Mesendoderm (in vitro differentiated cells): Measurements from ENCODE around the gene MCF2L.

Source experiments
- DNase-seq: peaks from one replicate; pipeline ENCODE4 v3.0.0; 2013
- H2AK5ac ChIP-seq: 2 replicates; pipeline ENCODE4 v1.6.1; 2013; ENCODE audit warnings: low read length, inconsistent platforms
- H2BK120ac ChIP-seq: 2 replicates; pipeline ENCODE4 v1.6.1; 2013; ENCODE audit warnings: low read depth, mild to moderate bottlenecking, low read length, moderate library complexity, mixed read lengths
- H2BK15ac ChIP-seq: replicated peaks from 2 replicates; pipeline ENCODE4 v1.6.1; 2013; ENCODE audit warnings: low read depth, mild to moderate bottlenecking, moderate library complexity
- H2BK5ac ChIP-seq: 2 replicates; pipeline ENCODE4 v1.6.1; 2013; ENCODE audit warnings: low read length, inconsistent platforms
- H3K18ac ChIP-seq: 2 replicates; pipeline ENCODE4 v1.6.1; 2013; ENCODE audit warnings: mild to moderate bottlenecking, low read length, mixed read lengths
- H3K23ac ChIP-seq: one replicate; pipeline ENCODE4 v1.6.1; 2013; ENCODE audit warnings: low read length
- H3K27ac ChIP-seq: 2 replicates; pipeline ENCODE4 v1.5.1; 2013; ENCODE audit warnings: low read depth, mild to moderate bottlenecking, inconsistent platforms, low read length, moderate library complexity
- H3K27me3 ChIP-seq: 2 replicates; pipeline ENCODE4 v1.6.1; 2013; ENCODE audit warnings: low read length, control low read depth, mild to moderate bottlenecking, inconsistent platforms; ENCODE audit not compliant: insufficient read depth, poor library complexity
- H3K36me3 ChIP-seq: 2 replicates; pipeline ENCODE4 v1.6.1; 2013; ENCODE audit warnings: low read length, inconsistent platforms; ENCODE audit not compliant: control insufficient read depth, insufficient read depth
- H3K4ac ChIP-seq: one replicate; pipeline ENCODE4 v1.6.1; 2013; ENCODE audit warnings: low read depth, mild to moderate bottlenecking, low read length, moderate library complexity
- H3K4me1 ChIP-seq: 2 replicates; pipeline ENCODE4 v1.6.1; 2013; ENCODE audit warnings: low read depth, low read length, inconsistent platforms; ENCODE audit not compliant: control insufficient read depth
- H3K4me2 ChIP-seq: 2 replicates; pipeline ENCODE4 v1.6.1; 2013; ENCODE audit warnings: low read length
- H3K4me3 ChIP-seq: 2 replicates; pipeline ENCODE4 v1.5.1; 2013; ENCODE audit warnings: mild to moderate bottlenecking, low read length
- H3K56ac ChIP-seq: one replicate; pipeline ENCODE4 v1.6.1; 2013; ENCODE audit warnings: low read length
- H3K79me1 ChIP-seq: 2 replicates; pipeline ENCODE4 v1.6.1; 2013; ENCODE audit warnings: low read length, inconsistent platforms
- H3K79me2 ChIP-seq: 2 replicates; pipeline ENCODE4 v1.6.1; 2013; ENCODE audit warnings: mild to moderate bottlenecking, low read length; ENCODE audit not compliant: control insufficient read depth, insufficient read depth
- H3K9ac ChIP-seq: 2 replicates; pipeline ENCODE4 v1.6.1; 2013; ENCODE audit warnings: low read length, inconsistent platforms
- H4K5ac ChIP-seq: one replicate; pipeline ENCODE4 v1.6.1; 2013; ENCODE audit warnings: low read length
- H4K8ac ChIP-seq: one replicate; pipeline ENCODE4 v1.6.1; 2013; ENCODE audit warnings: low read depth, mild to moderate bottlenecking, control low read depth, low read length, moderate library complexity
- WGBS: extraction: QIAGEN DNeasy Blood & Tissue Kit; methylation state at CpG from one replicate; pipeline ENCODE4 v1.1.7; 2013; ENCODE audit warnings: low lambda C conversion rate, missing lambda C conversion rate; ENCODE audit not compliant: insufficient coverage; ENCODE audit errors: extremely low coverage; 5-methylcytosine and 5-hydroxymethylcytosine counted together

The MCF2L gene

DNA sequence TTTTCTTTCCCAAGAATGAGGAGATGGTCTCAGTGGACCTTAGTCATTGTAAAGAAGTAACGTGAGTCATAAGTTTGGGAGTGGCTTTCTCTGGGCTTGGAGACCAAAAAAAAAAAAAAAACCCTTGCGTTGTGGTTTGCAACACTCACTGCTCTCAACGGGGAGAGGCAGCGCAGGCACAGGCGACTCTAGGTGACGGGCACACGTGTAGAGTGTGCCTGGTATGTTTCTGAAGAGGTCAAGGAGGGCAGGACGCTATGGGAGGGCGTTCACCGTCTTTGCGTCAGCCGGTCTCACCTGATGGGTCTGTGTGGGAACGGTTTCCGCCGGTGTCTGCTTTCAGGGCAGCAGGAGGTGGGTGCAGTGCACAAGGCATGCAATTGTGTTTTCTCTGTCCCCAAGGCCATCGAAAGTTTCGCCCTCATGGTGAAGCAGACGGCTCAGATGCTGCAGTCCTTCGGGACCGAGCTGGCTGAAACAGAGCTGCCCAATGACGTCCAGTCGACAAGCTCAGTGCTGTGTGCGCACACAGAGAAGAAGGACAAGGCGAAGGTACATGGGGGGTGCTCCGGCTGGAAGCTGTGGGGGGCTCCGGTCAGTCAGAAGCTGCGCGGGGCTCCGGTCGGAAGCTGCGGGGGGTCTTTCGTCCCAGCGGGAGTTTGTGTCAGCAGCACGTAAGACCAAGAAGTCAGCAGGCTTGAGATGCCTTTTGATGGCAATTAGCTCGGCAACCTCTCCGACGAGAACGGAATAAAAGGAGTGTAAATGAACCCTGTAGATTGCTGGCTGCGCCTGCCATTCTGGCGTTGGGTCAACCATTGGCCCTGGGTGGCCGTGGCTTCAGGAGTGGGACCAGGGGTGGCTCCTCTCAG, 95.8 kb downstream of the MCF2L start:
- Histone ChIP-seq H2AK5ac (no peak overlapping the region), H3K9ac (no peak overlapping the region), H3K36me3 (no peaks in the 10 kb centered on the region), H4K8ac (no peak overlapping the region), H3K56ac (no peak overlapping the region), H2BK15ac (no peak overlapping the region), H3K79me2 (no peaks in the 10 kb centered on the region), H2BK120ac (no peak overlapping the region), H3K23ac (no peak overlapping the region), H4K5ac (no peak overlapping the region), H3K4ac (no peak overlapping the region), H3K4me3 (no peak overlapping the region), H3K18ac (no peak overlapping the region), H3K4me2 (no peak overlapping the region), H3K27ac (no peak overlapping the region), H3K4me1 (no peaks in the 10 kb centered on the region), H2BK5ac (no peak overlapping the region), H3K79me1 (no peaks in the 10 kb centered on the region), H3K27me3 (no peaks in the 10 kb centered on the region)
- WGBS = no CpG with 5 or more reads among the region's 41 CpGs
- peak; percentile 8 for DNase-seq

DNA sequence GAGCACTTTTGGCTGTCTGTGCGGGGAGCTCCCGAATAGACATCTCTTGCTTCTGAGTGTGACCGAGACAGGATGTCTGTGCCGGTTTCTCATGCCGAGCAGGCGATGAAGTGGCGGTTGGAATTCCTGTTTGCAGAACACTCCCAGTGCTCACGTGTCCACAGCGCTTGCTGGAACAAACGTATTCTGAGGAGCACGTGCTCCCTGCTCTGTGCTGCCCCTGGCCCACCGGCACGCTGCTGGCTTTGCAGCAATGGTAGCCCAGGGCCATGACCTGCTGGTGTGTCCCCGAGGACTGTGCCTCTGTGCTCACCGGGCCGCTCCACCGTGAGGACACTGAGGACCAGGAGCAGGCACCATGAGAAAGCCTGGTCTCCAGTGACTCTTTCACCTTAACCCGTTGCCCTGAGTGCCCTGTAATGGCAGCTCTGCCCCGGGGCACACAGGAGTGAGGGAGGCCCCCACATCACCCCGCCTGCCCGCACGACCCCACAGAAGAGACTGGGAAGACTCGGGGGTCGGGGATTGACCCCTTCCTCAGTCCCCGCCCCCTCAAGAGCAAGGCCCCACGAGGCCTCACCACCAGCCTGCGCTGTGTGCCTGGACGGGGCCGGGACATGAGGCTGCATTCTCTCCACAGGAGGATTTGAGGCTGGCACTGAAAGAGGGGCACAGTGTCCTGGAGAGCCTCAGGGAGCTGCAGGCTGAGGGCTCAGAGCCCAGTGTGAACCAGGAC, 96.6 kb downstream of the MCF2L start:
- H3K4me1 ChIP-seq = no peaks in the 10 kb centered on the region
- H3K27ac ChIP-seq = no peak overlapping the region
- H3K18ac ChIP-seq = no peak overlapping the region
- no peak overlapping the region for H3K4me3 ChIP-seq
- no peak overlapping the region for H2AK5ac ChIP-seq
- H3K79me2 ChIP-seq = no peaks in the 10 kb centered on the region
- H3K9ac ChIP-seq = no peak overlapping the region
- H3K4ac ChIP-seq = no peak overlapping the region
- WGBS = no CpG with 5 or more reads among the region's 29 CpGs
- no peak overlapping the region for H4K8ac ChIP-seq
- H4K5ac ChIP-seq = no peak overlapping the region
- no peaks in the 10 kb centered on the region for H3K36me3 ChIP-seq
- no peak overlapping the region for H3K23ac ChIP-seq
- no peak overlapping the region for H2BK120ac ChIP-seq
- no peaks in the 10 kb centered on the region for H3K79me1 ChIP-seq
- no peak overlapping the region for H2BK5ac ChIP-seq
- no peak overlapping the region for H2BK15ac ChIP-seq
- no peak for DNase-seq
- H3K27me3 ChIP-seq = no peaks in the 10 kb centered on the region
- H3K56ac ChIP-seq = no peak overlapping the region
- H3K4me2 ChIP-seq = no peak overlapping the region

DNA sequence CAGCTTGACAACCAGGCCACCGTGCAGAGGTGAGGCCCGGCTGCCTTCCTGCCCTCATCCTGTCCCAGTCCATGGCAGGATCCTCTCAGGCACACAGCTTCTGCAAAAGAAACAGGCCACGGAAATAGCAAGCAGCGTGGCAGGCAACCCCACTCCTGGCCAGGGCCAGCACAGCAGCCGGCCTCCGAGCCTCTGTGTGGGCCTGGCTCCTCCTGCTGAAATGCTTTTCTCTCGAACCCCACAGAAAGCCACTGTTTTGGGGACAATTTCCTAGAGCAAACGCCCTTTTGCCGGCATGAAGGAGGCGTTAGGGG, 97.1 kb downstream of the MCF2L start:
- H4K5ac ChIP-seq = no peak overlapping the region
- H2BK5ac ChIP-seq = no peak overlapping the region
- no peak overlapping the region for H3K56ac ChIP-seq
- no peak overlapping the region for H2BK15ac ChIP-seq
- no peaks in the 10 kb centered on the region for H3K79me1 ChIP-seq
- H2BK120ac ChIP-seq = no peak overlapping the region
- DNase-seq = no peak
- WGBS = no CpG with 5 or more reads among the region's 10 CpGs
- no peak overlapping the region for H3K27ac ChIP-seq
- no peaks in the 10 kb centered on the region for H3K79me2 ChIP-seq
- no peak overlapping the region for H3K4me2 ChIP-seq
- H2AK5ac ChIP-seq = no peak overlapping the region
- no peaks in the 10 kb centered on the region for H3K36me3 ChIP-seq
- no peaks in the 10 kb centered on the region for H3K4me1 ChIP-seq
- no peak overlapping the region for H3K23ac ChIP-seq
- no peak overlapping the region for H3K4me3 ChIP-seq
- no peak overlapping the region for H3K4ac ChIP-seq
- no peaks in the 10 kb centered on the region for H3K27me3 ChIP-seq
- H3K9ac ChIP-seq = no peak overlapping the region
- H4K8ac ChIP-seq = no peak overlapping the region
- no peak overlapping the region for H3K18ac ChIP-seq

DNA sequence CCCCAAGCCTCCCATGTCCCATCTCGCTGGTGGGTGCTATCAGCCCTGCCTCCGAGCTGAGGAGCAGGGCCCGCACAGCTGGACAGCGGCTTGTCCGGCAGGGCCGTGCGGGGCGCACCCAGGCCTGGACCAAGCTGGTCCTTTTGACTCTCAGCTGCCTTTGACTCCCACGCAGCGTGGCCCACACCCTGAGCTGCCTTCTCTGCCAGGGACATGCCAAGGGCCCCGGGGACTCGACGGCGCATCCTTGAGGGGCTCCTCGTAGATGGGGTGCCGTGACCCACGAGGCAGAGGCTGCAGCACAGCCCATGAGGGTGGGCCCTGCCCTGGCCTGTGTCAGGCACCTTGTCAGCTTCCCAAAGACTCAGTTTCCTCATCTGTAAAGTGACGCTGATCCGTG, 97.7 kb downstream of the MCF2L start:
- DNase-seq = no peak
- Histone ChIP-seq H3K4me3 (no peak overlapping the region), H3K4ac (no peak overlapping the region), H3K36me3 (no peaks in the 10 kb centered on the region), H3K27me3 (no peaks in the 10 kb centered on the region), H4K8ac (no peak overlapping the region), H4K5ac (no peak overlapping the region), H3K79me1 (no peaks in the 10 kb centered on the region), H3K18ac (no peak overlapping the region), H3K56ac (no peak overlapping the region), H2BK15ac (no peak overlapping the region), H3K79me2 (no peaks in the 10 kb centered on the region), H3K27ac (no peak overlapping the region), H2BK5ac (no peak overlapping the region), H3K4me1 (no peaks in the 10 kb centered on the region), H2AK5ac (no peak overlapping the region), H3K23ac (no peak overlapping the region), H3K9ac (no peak overlapping the region), H3K4me2 (no peak overlapping the region), H2BK120ac (no peak overlapping the region)
- WGBS = no CpG with 5 or more reads among the region's 19 CpGs

DNA sequence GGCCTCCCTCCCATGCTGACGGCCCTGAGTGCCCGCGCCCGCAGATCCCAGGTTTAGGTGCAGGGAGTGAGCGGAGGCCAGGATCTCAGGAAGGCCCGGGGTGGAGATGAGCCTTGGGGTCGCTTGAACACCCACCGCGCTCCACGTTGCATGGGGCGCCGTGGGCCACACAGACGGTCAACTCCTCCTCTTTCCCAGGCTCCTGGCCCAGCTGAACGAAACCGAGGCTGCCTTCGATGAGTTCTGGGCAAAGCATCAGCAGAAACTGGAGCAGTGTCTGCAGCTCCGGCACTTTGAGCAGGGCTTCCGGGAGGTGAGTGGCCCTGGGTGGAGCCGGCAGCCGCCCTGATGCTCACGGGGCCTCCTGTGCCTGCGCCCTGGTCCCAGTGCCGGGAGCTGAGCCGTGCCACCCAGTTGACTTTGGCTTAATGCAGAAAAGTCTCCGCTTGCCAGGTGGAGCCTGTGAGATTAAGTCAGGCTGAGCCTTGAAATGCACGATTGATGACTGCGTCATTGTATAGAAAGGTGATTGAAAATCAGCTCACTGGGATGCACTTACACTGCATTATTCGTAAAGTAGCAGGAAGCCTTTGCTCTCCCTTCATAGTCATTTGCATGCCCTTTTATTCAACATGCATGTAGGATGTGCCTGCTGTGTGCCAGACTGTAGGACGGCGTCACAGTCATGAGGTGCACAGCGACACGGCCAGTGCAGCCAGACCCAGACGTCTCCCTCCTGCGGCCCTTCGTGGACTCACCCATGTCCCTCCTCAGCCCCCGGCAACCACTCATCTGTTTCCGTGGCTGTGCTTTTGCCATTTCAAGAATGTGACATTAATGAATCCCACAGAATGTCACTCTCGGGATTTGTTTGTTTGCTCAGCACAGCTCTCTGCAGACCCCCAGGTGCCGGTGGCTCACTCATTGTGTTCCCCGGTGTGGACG, 101.1 kb downstream of the MCF2L start:
- no peaks in the 10 kb centered on the region for H3K79me2 ChIP-seq
- no peak overlapping the region for H2AK5ac ChIP-seq
- H3K27me3 ChIP-seq = no peaks in the 10 kb centered on the region
- no CpG with 5 or more reads among the region's 41 CpGs for WGBS
- H3K4me1 ChIP-seq = no peaks in the 10 kb centered on the region
- H3K79me1 ChIP-seq = no peaks in the 10 kb centered on the region
- H3K23ac ChIP-seq = no peak overlapping the region
- no peaks in the 10 kb centered on the region for H3K36me3 ChIP-seq
- no peak overlapping the region for H3K4me3 ChIP-seq
- DNase-seq = no peak
- no peak overlapping the region for H3K27ac ChIP-seq
- no peak overlapping the region for H4K5ac ChIP-seq
- H2BK15ac ChIP-seq = no peak overlapping the region
- H3K18ac ChIP-seq = no peak overlapping the region
- no peak overlapping the region for H3K4ac ChIP-seq
- no peak overlapping the region for H3K4me2 ChIP-seq
- H4K8ac ChIP-seq = no peak overlapping the region
- no peak overlapping the region for H3K9ac ChIP-seq
- no peak overlapping the region for H2BK5ac ChIP-seq
- H2BK120ac ChIP-seq = no peak overlapping the region
- H3K56ac ChIP-seq = no peak overlapping the region
